GM19324 (cell line): Measurements from ENCODE around the gene NAA20.

ENCODE experiments used
- ATAC-seq: cut with Tn5 transposase; IDR thresholded peaks from one replicate; pipeline ENCODE4 v1.9.1; 2021; ENCODE audit warnings: mild to moderate bottlenecking, moderate library complexity; ENCODE audit not compliant: unreplicated experiment, low FRiP score

NAA20 gene

DNA sequence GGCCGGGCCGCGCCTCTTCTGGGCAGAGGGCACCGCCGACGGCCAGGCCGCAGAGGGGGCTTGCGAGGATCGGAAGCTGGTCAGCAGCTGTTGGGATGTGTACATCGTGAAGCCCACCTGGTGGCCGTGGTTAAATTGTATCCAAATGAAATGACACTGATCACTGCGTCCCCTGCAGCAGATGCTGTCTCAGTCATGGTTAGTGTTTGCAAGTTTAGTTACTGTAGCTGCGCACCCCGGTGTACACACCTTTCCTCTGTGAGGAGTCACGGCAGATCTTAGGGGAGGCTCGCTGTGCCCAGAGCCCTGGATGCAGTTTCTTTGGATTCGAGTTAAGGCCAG, 653 bp downstream of the NAA20 start:
- ATAC-seq, result no peak

DNA sequence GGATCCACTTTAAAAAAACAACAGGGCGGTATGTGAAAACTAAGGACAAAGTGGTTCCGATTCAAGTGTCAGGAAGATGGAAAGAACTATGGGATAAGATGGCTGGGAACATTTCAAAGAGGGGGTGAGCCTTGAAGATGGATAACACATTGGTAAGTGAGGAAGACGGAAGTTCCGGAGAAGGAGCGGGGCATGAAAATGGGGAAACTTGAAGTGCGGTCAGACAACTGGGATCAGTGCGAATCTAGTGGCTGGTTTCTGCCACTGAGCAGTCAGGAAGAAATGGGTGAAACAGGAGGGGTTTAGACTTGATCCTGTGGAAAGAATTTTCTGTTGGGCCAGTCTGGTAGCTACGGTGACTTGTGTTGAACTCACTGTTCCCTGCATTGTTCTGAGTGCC, 1.2 kb downstream of the NAA20 start:
- ATAC-seq, result no peak

DNA sequence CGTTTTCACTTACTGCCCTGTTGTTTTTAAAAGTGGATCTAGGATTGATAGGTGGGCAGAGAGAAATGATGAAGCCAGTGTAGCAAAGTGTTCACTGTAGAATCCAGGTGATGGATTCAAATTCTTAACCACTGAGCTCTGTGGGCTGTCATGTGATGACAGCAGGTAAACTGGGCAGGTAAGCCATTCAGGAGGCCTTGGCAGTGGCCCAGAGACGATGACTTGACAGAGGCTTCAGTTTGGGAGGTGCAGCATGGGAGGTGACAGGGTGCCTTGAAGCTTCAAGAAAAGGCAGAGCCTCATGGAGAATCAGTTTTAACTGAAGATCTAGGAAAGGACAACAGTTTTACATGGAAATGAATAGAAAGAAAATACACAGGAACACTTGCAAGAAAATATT, 2.0 kb downstream of the NAA20 start:
- ATAC-seq, result no peak

DNA sequence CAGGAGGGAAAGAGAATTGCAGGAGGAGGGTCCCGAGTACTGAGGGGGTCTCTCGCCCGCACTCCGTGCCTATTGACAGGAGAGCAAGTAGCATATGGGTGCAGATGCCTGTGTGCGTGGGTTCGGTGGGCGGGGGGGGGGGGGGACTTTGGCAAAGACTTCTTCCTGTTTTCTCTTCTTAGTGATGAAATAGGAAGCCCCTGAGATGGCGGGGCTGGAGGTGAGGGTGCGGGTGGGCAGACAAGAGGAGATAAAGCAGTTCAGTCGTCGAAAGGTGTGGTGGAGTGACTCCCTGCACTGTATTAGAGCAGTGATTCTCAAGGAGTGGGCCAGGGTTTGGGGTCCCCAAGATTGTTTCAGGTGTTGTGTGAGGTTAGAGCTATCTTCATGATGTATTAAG, 3.7 kb downstream of the NAA20 start:
- no peak for ATAC-seq

DNA sequence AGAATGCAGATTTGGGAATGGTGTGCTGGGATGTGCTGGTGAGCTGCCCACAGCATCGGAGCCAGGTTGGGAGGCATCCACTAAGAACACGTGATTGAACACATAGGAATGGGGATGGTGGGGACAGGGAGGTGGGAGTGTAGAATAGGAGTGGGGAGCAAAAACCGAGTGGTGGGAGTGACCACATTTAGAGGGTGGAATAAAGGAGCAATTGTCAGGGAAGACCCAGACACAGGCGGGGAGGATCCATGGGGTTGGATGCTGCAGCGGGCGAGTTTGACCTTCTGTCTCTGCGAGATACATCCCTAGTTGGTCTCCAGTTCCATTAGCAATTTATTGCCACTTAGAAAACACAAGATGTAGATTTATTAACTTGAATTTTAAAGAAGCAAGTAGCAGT, 4.7 kb downstream of the NAA20 start:
- ATAC-seq, result no peak

DNA sequence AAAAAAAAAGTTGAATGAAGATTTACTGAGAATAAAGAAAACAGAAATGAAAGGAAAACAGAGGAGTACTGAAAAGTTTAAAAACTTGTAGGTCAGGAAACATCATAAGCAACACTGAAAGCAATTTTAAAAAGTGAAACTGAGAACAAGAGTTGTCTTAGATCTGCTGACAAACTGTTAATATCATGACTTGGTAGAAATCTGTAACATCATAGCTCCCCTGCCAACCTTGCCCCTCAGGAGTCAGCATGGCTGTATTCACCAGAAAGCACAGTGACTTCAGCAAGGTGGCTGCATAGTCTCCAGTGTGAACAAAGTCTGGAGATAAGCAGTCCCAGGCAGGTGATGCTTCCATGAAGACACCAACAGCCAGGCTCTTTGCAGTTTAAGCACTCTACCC, 5.3 kb downstream of the NAA20 start:
- peak; percentile 41 for ATAC-seq

DNA sequence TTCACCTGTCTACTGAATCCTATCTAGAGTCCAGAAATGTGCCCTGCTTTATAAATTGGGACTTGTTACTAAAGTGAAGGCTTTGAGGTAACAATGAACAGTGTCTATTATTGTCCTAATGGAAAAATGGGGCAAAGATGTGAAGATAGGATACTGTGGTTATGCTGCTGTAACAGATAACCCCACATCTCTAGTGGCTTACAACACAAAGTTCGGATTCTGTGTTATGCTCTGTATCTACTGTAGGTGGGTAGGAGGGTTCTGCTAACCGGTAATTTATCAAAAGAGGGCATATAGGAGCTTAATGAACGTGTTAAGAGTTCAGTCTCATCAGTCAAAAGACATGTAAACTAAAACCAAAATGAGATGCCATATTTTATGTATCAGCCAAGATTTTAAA, 6.2 kb downstream of the NAA20 start:
- no peak for ATAC-seq

DNA sequence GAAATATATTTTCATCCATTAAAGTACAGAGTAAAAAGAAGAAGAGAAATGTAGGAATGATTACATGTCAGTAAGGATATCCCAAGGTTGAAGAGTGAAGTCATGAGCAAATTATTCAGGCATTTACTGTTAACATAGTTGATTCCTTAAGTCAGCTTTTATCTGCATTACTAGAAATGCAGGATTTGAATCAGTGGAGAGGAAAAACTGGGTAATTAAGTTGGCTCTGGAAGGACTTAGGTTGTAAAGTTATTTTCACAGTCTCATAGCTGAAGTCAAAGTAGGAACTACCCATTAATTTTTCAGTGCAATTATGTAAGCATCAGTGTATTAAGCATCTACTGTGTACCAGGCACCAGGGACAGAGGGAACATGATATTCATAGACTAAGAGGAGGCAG, 7.8 kb downstream of the NAA20 start:
- no peak for ATAC-seq

DNA sequence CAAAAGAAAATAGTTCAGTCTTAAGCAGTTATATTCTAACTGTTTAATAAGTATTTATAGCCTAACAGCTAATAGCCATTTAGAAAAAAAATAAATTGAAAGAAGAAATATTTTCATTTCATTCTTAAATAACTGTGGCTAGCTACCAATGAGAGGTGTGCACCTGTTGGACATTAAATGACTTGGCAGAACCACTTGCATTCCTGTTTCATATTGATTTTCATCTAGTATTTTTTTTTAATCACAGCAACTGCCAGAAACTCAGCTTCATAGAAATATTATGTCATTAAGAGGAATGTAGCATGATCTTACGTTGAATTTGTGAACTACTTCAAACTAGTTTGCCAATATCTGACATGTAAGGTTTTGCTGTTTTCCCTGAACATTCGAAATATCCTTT, 10.1 kb downstream of the NAA20 start:
- ATAC-seq, result no peak

DNA sequence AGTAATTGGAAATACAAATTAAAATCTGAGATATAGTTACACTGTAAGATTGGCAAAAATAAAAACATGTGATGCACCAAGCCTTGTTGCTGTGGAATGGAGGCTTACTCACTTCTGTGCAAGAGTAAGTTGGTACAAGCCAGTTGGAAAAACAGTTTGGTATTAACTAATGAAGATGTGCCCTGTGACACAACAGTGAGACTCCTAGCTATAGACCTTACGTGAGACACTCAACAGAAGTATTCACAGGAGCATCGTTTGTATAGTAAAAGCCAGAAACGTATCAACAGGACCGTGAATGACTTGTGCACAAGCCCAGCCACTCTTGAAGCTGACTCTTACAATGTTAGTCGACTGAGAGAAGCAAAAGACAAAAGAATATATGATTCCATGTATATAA, 14.6 kb downstream of the NAA20 start:
- ATAC-seq, result no peak

DNA sequence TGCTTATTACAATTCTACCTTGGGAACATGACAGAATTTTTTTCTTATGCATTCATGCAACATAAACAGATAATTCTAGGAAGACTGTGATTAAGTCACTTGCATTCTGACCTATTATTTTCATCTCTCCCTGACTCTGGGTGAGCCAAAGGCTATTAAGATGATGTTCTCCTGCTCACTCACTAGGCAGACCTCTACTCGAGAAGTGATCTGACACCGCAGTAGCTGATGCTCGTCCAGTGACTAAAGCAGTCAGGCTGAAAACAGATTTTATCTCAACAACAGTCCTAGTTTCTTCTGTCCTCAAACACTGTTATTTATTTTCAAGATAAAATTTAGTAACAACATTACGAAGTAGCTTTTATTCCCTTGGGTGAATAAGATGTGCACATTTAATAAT, 17.3 kb downstream of the NAA20 start:
- no peak for ATAC-seq

DNA sequence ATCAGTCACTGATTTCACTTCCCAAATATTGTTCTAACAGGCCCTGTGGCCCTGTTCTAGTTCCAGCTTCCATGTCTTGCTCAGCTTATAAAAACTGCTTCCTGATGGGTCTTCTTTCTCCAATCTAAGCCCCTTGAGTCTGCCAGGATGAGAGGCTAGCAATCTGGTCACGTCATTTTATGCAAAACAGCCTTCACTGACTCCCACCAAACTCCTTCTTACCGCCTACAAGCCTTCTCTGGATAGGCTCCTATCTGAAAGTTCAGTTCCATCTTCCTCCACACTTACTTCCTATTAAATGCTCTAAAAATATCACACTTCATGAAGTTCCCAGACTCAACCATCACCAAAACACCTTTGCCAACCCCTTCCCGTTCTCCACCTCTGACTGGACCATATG, 19.6 kb downstream of the NAA20 start:
- no peak for ATAC-seq

DNA sequence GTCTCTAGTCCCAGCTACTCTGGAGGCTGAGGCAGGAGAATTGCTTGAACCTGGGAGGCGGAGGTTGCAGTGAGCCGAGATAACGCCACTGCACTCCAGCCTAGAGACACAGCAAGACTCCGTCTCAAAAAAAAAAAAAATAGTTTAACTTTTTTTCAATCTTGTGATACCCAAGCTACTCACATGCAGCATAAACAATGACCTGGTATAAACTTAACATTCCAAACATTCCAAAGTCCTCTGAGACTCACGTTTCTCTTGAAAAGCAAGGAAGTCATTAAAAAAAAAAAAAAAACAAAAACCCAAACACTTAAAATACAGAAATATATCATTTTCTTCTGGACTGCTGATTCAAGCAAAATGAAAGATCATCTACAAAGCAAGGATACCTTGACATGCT, 20.8 kb downstream of the NAA20 start:
- ATAC-seq, result no peak

DNA sequence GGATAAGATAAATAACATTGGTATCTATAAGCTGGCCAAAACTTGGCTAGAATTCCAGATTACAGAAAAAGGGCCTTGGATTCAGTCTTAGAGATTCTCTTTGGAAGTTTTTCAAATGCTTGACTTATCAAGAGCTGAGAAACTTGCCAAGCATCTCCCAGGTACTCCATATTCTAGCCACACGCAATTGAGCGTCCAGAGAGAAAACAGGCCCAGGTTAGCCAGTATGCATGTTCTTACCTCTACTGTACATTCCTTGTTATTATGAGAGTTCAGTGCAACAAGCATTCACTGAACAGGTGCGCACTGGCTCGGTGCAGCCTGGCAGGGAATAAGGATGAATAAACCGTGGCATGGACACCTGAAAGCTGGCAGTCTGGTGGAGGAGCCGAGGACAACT, 21.4 kb downstream of the NAA20 start:
- ATAC-seq, result no peak

DNA sequence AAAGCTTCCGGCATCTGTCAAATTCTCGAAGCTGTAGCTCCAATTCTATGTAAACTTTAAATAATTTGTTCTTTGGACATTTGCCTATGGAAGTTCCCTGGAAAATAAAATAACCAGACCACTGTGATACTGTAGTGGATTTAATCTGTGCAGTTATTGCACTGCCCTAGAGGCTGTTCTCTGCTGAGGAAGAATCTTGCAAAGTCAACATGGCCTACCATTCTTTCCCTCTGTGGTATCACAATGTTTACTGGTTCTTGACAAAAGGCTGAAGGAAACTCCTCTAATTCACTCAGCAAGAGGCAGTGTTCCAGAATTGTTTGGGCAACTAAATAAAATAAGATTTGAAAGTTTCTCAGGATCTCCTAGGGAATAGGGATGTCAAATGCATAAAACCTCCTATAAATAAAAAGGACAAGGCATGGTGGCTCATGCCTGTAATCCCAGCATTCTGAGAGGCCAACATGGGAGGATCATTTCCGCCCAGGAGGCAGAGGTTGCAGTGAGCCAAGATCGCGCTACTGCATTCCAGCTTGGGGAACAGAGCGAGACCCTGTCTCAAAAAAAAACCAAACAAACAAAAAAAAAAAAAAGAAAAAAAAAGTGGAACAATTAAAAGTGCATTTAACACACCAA, 22.7 kb downstream of the NAA20 start:
- ATAC-seq, result no peak

DNA sequence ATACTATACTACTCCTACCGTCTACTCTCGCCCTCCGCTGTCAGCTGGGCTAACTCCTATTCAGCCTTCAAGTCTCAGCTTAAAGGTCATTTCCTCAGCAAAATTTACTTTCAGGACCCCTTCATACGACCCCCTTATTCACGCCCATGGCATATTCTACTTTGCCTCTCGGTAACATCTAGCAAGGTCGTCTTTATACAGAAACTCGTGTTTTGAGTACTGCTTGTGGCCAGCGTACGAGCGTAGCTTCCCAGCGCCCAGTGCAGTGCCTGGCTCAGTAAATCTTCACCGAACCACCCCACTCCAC, 34.6 kb downstream of the NAA20 start:
- no peak for ATAC-seq

DNA sequence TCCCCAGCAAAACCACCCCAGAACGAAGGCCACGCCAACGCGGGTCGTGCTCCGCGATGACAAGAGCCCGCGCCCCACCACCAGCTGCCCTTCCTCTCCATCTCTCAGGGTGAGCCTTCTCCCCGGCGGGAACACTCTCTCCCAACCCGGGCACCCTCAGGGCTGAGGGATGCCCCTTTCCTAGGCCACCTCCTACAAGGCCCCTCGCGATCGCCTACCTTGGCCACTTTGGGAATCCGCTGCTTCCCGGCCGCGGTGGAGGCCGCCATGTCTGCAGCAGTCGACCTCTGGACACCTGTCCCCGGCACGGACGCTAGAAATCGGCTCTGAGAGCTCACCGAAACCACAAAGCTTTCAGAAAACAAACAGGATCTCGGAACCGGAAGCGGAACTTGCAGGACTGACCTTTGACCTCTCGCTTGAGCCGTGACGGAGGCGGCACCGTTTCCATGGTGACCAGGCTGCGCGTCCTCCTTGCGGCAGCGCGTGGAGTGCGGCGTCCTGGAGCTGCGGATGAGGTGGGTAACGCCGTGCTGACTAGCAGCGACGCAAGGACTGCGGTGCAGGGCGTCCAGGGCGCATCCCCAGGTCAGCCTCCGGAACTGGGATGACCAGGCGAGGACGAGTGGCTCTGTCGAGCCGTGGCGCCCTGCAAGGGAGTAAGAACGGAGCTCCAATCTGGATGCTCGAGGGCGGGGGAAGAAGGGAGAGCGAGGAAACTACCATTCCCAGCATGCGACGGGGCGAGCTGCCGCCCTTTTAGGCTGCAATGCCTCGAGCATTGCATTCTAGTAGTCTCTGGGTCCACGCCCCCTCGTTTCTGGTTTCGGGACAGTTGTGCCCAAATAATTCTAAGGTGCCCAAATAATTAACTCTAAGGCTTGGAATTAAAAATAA, 35.2 kb downstream of the NAA20 start, which contains the start of the genes CFAP61 and CRNKL1:
TSS of gene CFAP61 (plus strand) at position 459 of the 897 bp plus-strand sequence. CDS start 4,122 bp downstream, outside the sequence.
TSS of gene CRNKL1 (minus strand) at position 393 of the 897 bp plus-strand sequence. CDS start at position 269, 124 bp downstream.
- peak; percentile 98 for ATAC-seq

DNA sequence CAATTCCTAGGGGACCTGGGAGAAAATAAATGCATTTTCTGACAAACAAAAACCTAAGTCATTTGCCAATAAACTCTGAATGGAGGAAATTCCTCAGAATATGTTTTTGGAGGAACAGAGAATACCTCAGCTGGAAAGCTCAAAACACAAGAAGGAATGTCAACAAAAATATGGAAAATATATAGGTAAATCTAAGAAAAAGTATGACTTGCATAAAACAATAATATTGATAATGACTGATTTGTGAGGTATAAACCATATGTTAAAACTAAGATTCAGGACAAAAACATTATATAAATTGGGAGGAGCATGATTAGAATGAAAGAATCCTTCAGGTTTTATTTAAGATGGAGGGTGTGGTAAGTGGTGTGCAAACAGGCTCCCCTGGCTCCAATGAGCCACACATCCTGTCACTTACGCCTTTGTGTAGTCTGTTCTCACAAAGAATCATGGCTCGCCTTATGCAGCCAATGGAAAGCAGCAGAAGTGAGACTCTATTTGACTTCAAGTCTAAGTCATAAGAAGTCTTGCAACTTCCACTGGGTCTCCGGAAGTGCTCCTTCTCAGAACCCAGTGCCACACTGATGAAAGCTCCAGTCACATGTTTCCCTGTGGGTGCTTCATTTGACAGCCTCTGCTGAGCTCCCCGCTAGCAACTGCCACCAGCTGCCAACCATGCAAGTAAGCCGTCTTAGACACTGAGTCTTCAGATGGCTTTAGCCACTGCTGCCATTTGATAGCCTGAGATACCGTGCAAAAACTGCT, 43.3 kb downstream of the NAA20 start:
- ATAC-seq, result no peak

DNA sequence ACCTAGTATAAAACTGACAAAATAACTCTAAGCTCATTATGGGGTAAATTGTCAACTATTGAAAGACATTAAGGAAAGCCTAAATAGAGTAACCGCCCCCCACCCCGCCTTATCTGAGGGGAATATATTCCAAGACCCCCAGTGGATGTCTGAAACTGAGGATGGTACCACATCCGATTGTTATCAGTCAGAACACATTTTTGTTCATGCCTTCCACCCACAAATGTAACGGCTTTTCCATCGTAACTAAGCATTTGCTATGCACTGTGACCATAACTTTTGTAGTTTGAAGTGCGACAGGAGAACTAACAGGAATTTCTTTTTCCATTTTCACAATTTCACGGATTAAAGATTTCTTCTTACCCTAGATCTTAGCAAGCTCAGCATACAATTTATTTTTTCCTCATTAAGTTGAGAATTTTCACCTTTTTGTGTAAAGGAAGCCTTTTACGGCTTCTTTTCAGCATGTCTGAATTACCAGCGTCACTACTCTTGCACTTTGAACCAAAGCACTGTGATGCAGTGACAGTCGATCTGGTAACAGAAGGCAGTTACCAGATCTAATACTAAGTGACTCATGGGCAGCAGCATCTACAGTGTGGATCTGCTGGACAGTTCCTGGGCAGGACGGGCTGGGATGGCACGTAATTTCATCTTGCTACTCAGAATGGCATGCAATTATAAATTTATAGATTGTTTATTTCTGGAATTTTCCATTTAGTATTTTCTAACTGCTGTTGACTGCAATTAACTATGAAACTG, 47.0 kb downstream of the NAA20 start:
- ATAC-seq, result no peak

DNA sequence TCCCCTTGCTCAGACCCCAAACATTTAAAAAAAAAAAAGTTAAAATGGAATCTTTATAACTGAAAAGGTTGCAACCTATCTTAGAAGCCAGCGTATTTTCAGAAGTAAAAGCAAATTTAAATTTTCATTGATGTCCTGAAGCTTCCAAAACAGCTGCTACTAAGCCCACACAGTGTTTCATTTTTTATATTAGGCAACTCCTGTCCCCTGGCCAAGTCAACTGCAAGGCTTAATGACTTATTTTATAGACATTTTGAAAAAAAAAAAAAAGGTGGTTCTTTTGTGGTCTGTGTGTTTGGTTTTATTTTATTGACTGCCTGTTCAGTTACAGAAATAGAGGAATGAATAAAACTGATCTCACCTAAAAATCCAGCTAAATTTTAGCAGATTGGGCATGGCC, 48.2 kb downstream of the NAA20 start:
- ATAC-seq, result no peak
